HG03066 (cell line): ENCODE results near the gene XIRP2.

Source experiments
- ATAC-seq: cut with Tn5 transposase; IDR thresholded peaks from one replicate; pipeline ENCODE4 v1.9.1; 2021; ENCODE audit warnings: low read depth; ENCODE audit not compliant: unreplicated experiment

XIRP2 gene

GRCh38 chr2:166888180-166888579 is at the start of gene XIRP2:
XIRP2 (plus strand) TSS chr2:166888480; CDS start chr2:166903483, 15,003 bp downstream.
- no peak for ATAC-seq

- ATAC-seq: no peak
Measured at GRCh38 chr2:166841152-166841551, 47.1 kb upstream of the XIRP2 start.

GRCh38 chr2:166841679-166842078 is 46.6 kb upstream of the XIRP2 start:
- no peak for ATAC-seq

GRCh38 chr2:166844111-166844510 is 44.2 kb upstream of the XIRP2 start:
- ATAC-seq: no peak

- no peak for ATAC-seq
Measured at GRCh38 chr2:166862468-166863132, 25.7 kb upstream of the XIRP2 start.

GRCh38 chr2:166867874-166868514 is 20.3 kb upstream of the XIRP2 start:
- ATAC-seq: no peak

GRCh38 chr2:166870346-166870745 is 17.9 kb upstream of the XIRP2 start:
- no peak for ATAC-seq

- ATAC-seq: no peak
Measured at GRCh38 chr2:166881177-166881576, 7.1 kb upstream of the XIRP2 start.

GRCh38 chr2:166882851-166883250 is 5.4 kb upstream of the XIRP2 start:
- ATAC-seq: no peak

GRCh38 chr2:166891727-166892126 is 3.4 kb downstream of the XIRP2 start:
- no peak for ATAC-seq

GRCh38 chr2:166892397-166892796 is 4.1 kb downstream of the XIRP2 start:
- no peak for ATAC-seq

GRCh38 chr2:166895243-166895642 is 7.0 kb downstream of the XIRP2 start:
- ATAC-seq: no peak

- no peak for ATAC-seq
Measured at GRCh38 chr2:166897666-166898065, 9.4 kb downstream of the XIRP2 start.

- no peak for ATAC-seq
Measured at GRCh38 chr2:166899676-166900075, 11.4 kb downstream of the XIRP2 start.

GRCh38 chr2:166900700-166901099 is 12.4 kb downstream of the XIRP2 start:
- no peak for ATAC-seq

- no peak for ATAC-seq
Measured at GRCh38 chr2:166901336-166901735, 13.1 kb downstream of the XIRP2 start.

- no peak for ATAC-seq
Measured at GRCh38 chr2:166916987-166917386, 28.7 kb downstream of the XIRP2 start.

- ATAC-seq: no peak
Measured at GRCh38 chr2:166917415-166917814, 29.1 kb downstream of the XIRP2 start.

- ATAC-seq: no peak
Measured at GRCh38 chr2:166921261-166921896, 33.1 kb downstream of the XIRP2 start.

GRCh38 chr2:166924967-166925366 is 36.7 kb downstream of the XIRP2 start:
- ATAC-seq: no peak

- no peak for ATAC-seq
Measured at GRCh38 chr2:166926657-166927056, 38.4 kb downstream of the XIRP2 start.

- ATAC-seq: no peak
Measured at GRCh38 chr2:166932032-166932431, 43.8 kb downstream of the XIRP2 start.
